Mesendoderm (in vitro differentiated cells): Measurements from ENCODE around the gene ASB4.

Experiments used
- DNase-seq: peaks from one replicate; pipeline ENCODE4 v3.0.0; 2013
- H2AK5ac ChIP-seq: 2 replicates; pipeline ENCODE4 v1.6.1; 2013; ENCODE audit warnings: low read length, inconsistent platforms
- H2BK120ac ChIP-seq: 2 replicates; pipeline ENCODE4 v1.6.1; 2013; ENCODE audit warnings: low read depth, mild to moderate bottlenecking, low read length, moderate library complexity, mixed read lengths
- H2BK15ac ChIP-seq: replicated peaks from 2 replicates; pipeline ENCODE4 v1.6.1; 2013; ENCODE audit warnings: low read depth, mild to moderate bottlenecking, moderate library complexity
- H2BK5ac ChIP-seq: 2 replicates; pipeline ENCODE4 v1.6.1; 2013; ENCODE audit warnings: low read length, inconsistent platforms
- H3K18ac ChIP-seq: 2 replicates; pipeline ENCODE4 v1.6.1; 2013; ENCODE audit warnings: mild to moderate bottlenecking, low read length, mixed read lengths
- H3K23ac ChIP-seq: one replicate; pipeline ENCODE4 v1.6.1; 2013; ENCODE audit warnings: low read length
- H3K27ac ChIP-seq: 2 replicates; pipeline ENCODE4 v1.5.1; 2013; ENCODE audit warnings: low read depth, mild to moderate bottlenecking, inconsistent platforms, low read length, moderate library complexity
- H3K27me3 ChIP-seq: 2 replicates; pipeline ENCODE4 v1.6.1; 2013; ENCODE audit warnings: low read length, control low read depth, mild to moderate bottlenecking, inconsistent platforms; ENCODE audit not compliant: insufficient read depth, poor library complexity
- H3K36me3 ChIP-seq: 2 replicates; pipeline ENCODE4 v1.6.1; 2013; ENCODE audit warnings: low read length, inconsistent platforms; ENCODE audit not compliant: control insufficient read depth, insufficient read depth
- H3K4ac ChIP-seq: one replicate; pipeline ENCODE4 v1.6.1; 2013; ENCODE audit warnings: low read depth, mild to moderate bottlenecking, low read length, moderate library complexity
- H3K4me1 ChIP-seq: 2 replicates; pipeline ENCODE4 v1.6.1; 2013; ENCODE audit warnings: low read depth, low read length, inconsistent platforms; ENCODE audit not compliant: control insufficient read depth
- H3K4me2 ChIP-seq: 2 replicates; pipeline ENCODE4 v1.6.1; 2013; ENCODE audit warnings: low read length
- H3K4me3 ChIP-seq: 2 replicates; pipeline ENCODE4 v1.5.1; 2013; ENCODE audit warnings: mild to moderate bottlenecking, low read length
- H3K56ac ChIP-seq: one replicate; pipeline ENCODE4 v1.6.1; 2013; ENCODE audit warnings: low read length
- H3K79me1 ChIP-seq: 2 replicates; pipeline ENCODE4 v1.6.1; 2013; ENCODE audit warnings: low read length, inconsistent platforms
- H3K79me2 ChIP-seq: 2 replicates; pipeline ENCODE4 v1.6.1; 2013; ENCODE audit warnings: mild to moderate bottlenecking, low read length; ENCODE audit not compliant: control insufficient read depth, insufficient read depth
- H3K9ac ChIP-seq: 2 replicates; pipeline ENCODE4 v1.6.1; 2013; ENCODE audit warnings: low read length, inconsistent platforms
- H4K5ac ChIP-seq: one replicate; pipeline ENCODE4 v1.6.1; 2013; ENCODE audit warnings: low read length
- H4K8ac ChIP-seq: one replicate; pipeline ENCODE4 v1.6.1; 2013; ENCODE audit warnings: low read depth, mild to moderate bottlenecking, control low read depth, low read length, moderate library complexity
- WGBS: extraction: QIAGEN DNeasy Blood & Tissue Kit; methylation state at CpG from one replicate; pipeline ENCODE4 v1.1.7; 2013; ENCODE audit warnings: low lambda C conversion rate, missing lambda C conversion rate; ENCODE audit not compliant: insufficient coverage; ENCODE audit errors: extremely low coverage; 5-methylcytosine and 5-hydroxymethylcytosine counted together

ASB4 gene

DNA sequence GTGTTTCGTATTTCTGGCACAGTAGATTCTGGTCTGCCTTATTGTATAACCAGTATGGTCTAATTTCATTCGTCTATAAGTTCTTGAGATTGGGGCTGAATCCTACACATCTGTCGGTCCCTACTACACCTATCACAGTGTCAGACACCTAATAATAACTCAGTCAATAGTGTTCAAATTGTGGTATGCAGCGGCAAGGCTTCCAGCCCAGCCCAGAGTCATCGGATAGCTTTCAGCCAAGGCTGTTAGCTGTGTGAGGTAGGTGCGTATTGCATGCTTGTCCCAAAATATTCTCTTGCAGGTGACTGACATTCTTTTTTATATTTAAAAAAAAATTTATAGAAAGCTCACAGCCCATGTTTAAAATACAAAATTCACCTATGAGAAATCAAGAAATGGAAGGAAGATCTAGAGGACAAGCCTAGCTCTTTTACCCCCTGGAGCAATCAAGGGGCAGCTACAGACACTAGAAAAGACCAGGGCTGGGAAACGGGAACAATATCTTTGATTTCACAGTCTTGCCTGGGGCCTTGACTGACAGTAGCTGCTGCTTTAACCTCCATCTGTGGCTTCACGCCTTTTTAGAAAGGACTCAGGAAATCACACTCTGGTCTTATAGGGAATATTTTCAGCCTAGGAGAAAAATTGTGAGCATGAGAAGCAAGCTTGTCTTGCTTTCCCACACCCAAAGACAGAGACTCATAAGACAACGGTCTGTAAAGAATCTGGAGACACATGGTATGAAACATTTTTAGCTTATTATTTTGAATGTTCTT is 9.5 kb upstream of the ASB4 start:
- Histone ChIP-seq H2BK5ac (no peak overlapping the region), H3K27me3 (no peaks in the 10 kb centered on the region), H3K79me2 (no peaks in the 10 kb centered on the region), H2BK15ac (no peak overlapping the region), H3K4me2 (no peak overlapping the region), H4K5ac (no peak overlapping the region), H2AK5ac (no peak overlapping the region), H3K79me1 (no peaks in the 10 kb centered on the region), H3K4ac (no peak overlapping the region), H3K56ac (peak overlapping the region; percentile 37), H3K9ac (no peak overlapping the region), H4K8ac (no peak overlapping the region), H3K27ac (no peak overlapping the region), H3K36me3 (no peaks in the 10 kb centered on the region), H3K4me3 (no peak overlapping the region), H3K18ac (peak overlapping the region; percentile 60), H3K23ac (no peak overlapping the region), H3K4me1 (no peaks in the 10 kb centered on the region), H2BK120ac (no peak overlapping the region)
- WGBS: no CpG with 5 or more reads among the region's 9 CpGs
- peak; percentile 56 for DNase-seq

DNA sequence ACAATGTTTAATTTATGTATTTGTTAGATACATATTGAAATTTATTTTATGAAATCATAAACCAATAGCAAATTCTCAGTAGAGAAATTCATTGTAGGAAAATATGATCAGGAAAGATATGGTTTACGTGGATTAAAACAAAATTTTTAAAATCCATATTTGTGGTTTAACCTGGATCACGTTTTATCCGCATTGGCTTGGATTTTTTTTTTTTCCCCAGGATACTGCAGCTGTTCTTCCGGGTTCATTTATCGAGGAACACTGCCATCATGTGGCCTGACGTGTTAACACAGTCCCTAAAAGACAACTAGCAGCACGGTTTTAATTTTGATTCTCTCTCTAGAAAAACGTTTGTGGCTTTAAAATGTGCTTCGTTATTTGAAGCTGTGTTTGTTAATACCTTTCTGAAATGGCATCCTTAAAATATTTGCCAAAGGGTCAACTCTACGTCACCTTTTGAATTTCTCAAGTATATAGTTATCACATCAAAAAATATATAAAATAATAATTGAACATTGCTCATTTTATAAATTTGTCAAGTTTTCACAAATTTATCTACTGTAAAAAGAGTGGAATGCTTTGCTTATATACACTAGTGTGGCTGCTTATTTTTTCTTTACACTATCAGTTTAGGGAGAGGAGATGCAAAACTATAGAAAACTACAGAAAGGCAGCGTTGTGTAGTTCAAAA is 8.7 kb upstream of the ASB4 start:
- Histone ChIP-seq H3K4me1 (no peaks in the 10 kb centered on the region), H3K56ac (no peak overlapping the region), H3K9ac (no peak overlapping the region)

DNA sequence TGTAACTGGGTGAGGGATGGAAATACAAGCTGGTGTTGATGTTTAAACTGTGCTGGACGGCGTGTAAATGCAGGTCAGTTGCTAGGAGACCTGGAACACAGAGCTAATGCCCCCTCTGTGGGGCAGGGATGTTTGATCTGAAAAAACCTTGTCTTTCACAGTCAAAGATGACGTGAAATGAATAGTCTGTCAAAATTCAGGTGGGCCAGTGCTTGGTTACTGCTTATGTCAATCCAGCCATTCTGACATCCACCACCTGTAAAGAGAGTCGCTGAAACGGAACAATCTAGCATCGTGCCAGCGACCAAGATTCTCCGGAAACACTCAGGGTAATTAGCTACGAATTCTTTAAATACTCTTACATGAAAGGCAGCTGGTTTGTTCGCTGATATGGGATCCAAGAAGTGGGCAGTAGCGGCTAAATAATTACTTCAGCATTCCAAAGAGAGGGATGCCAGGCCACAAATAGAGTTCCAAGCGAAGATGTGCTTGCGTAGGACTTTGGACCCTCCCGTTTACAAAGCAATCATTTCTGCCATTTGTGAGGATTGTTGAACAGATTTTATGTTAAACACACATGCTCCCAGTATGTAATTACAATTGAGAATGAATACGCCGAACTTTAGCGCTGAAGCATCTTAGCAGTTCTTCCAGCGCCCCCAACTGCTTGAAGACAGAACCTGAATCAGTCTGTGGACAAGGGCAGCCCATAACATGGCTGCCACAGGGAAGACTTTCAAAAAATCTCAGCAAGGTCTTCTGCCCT is 7.3 kb upstream of the ASB4 start:
- Histone ChIP-seq H3K79me1 (no peaks in the 10 kb centered on the region), H3K4me1 (no peaks in the 10 kb centered on the region), H3K4me2 (no peak overlapping the region), H3K18ac (no peak overlapping the region), H3K36me3 (no peaks in the 10 kb centered on the region), H3K56ac (no peak overlapping the region), H4K5ac (no peak overlapping the region), H2BK120ac (no peak overlapping the region), H3K27ac (no peak overlapping the region), H3K27me3 (no peaks in the 10 kb centered on the region), H2BK15ac (no peak overlapping the region), H3K9ac (no peak overlapping the region), H3K23ac (no peak overlapping the region), H2BK5ac (no peak overlapping the region), H2AK5ac (no peak overlapping the region), H3K4ac (no peak overlapping the region), H3K4me3 (no peak overlapping the region), H3K79me2 (no peaks in the 10 kb centered on the region), H4K8ac (no peak overlapping the region)
- DNase-seq: peak; percentile 56
- no CpG with 5 or more reads among the region's 18 CpGs for WGBS

More for the DNA sequence above, 8.7 kb upstream of the ASB4 start:
- H3K18ac ChIP-seq: no peak overlapping the region
- no CpG with 5 or more reads among the region's 11 CpGs for WGBS
- H2BK15ac ChIP-seq: no peak overlapping the region
- H3K79me1 ChIP-seq: no peaks in the 10 kb centered on the region
- H4K5ac ChIP-seq: no peak overlapping the region
- no peak overlapping the region for H2BK5ac ChIP-seq
- H2BK120ac ChIP-seq: no peak overlapping the region
- H3K4me3 ChIP-seq: no peak overlapping the region
- no peak overlapping the region for H3K4ac ChIP-seq
- no peaks in the 10 kb centered on the region for H3K79me2 ChIP-seq
- no peaks in the 10 kb centered on the region for H3K36me3 ChIP-seq
- H2AK5ac ChIP-seq: no peak overlapping the region
- H3K27me3 ChIP-seq: no peaks in the 10 kb centered on the region
- H3K27ac ChIP-seq: no peak overlapping the region
- no peak overlapping the region for H3K4me2 ChIP-seq
- peak; percentile 77 for DNase-seq
- H4K8ac ChIP-seq: no peak overlapping the region
- H3K23ac ChIP-seq: no peak overlapping the region

DNA sequence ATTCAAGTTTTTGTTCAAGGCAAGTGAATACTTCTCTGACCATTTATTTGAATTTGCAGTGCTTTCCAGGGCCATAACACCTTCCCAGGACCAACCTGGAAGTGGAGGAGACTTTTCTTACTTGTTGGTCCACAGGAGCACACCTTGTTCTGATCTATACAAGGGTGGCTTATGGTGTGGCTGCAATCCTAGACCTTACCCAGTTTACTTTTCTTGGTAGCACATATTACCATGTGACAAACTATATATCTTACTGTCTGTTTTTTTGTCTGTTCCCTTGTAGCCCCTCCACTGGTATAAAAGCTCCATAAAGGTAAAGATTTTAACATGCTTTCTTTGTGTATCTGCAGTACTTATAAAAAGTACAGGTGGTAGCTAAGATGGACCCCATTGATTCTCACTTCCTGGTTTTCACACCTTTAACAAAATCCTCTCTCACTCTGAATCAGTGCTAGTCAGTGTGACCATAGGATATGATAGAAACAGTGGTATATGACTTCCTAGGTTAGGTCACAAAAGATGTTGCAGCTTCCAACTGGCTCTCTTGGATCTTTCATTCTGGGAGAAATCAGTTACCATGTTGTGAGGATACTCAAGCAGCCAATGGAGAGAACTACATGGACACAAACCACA is 5.6 kb upstream of the ASB4 start:
- Histone ChIP-seq H3K79me1 (no peaks in the 10 kb centered on the region), H2BK15ac (no peak overlapping the region), H2BK5ac (no peak overlapping the region), H3K4ac (no peak overlapping the region), H3K4me3 (no peak overlapping the region), H3K27ac (no peak overlapping the region), H3K23ac (no peak overlapping the region), H4K5ac (no peak overlapping the region), H4K8ac (no peak overlapping the region), H3K4me1 (no peaks in the 10 kb centered on the region), H3K79me2 (no peaks in the 10 kb centered on the region), H2AK5ac (no peak overlapping the region), H3K9ac (no peak overlapping the region), H3K4me2 (no peak overlapping the region), H3K27me3 (no peaks in the 10 kb centered on the region), H3K36me3 (no peaks in the 10 kb centered on the region), H2BK120ac (no peak overlapping the region), H3K56ac (no peak overlapping the region), H3K18ac (no peak overlapping the region)
- DNase-seq: no peak

DNA sequence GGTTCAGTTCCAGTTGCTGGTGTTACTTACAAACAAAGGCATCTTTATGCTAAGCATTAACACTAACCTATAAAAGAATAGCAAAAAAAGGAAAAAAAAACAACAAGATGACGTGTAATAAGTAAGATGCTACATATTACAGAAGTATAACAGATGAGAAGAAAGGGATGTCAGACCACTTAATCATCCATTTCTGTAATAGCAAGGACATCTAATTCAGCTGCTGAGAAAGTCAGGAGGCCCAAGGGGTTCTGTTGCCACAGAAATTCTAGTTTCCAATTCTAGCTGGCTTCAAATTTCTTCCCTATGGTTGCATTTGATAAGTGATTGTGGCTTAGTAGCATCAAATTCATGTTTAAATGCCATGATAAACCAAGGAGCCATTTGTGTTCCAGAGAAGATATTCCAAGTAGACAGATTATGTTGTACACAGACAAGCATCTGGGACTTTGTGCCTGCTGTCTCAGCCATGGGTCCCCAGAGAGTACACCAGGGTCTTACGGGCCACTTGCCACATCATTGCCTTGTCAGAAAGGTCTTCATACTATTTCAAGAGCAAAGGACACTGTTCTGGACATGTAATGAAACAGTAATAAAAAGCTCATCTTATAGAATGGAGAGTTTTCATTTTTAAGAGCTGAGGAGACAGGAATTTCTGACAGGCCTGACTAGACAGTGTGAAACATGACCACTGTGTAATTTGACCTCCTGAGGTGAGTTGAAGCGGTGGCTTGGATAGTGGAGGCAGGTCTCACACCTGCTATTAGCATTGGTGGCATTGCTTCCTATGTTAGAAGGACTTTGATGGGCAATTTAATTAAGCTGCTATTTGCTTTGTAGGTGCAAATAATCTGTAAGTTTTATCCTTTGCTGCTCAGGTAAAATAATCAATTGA is 4.2 kb upstream of the ASB4 start:
- DNase-seq: no peak

More for the DNA sequence above, 4.2 kb upstream of the ASB4 start:
- no CpG with 5 or more reads among the region's 3 CpGs for WGBS
- H3K56ac ChIP-seq: no peak overlapping the region
- no peak overlapping the region for H3K9ac ChIP-seq
- H4K5ac ChIP-seq: no peak overlapping the region
- H3K79me2 ChIP-seq: no peaks in the 10 kb centered on the region
- no peak overlapping the region for H2BK120ac ChIP-seq
- no peak overlapping the region for H3K18ac ChIP-seq
- no peaks in the 10 kb centered on the region for H3K36me3 ChIP-seq
- H3K4ac ChIP-seq: no peak overlapping the region
- H2BK5ac ChIP-seq: no peak overlapping the region
- H2AK5ac ChIP-seq: no peak overlapping the region
- H3K4me2 ChIP-seq: no peak overlapping the region
- H3K4me1 ChIP-seq: no peaks in the 10 kb centered on the region
- no peaks in the 10 kb centered on the region for H3K79me1 ChIP-seq
- no peak overlapping the region for H3K4me3 ChIP-seq
- no peaks in the 10 kb centered on the region for H3K27me3 ChIP-seq
- no peak overlapping the region for H2BK15ac ChIP-seq
- H4K8ac ChIP-seq: no peak overlapping the region
- no peak overlapping the region for H3K23ac ChIP-seq
- H3K27ac ChIP-seq: no peak overlapping the region
